OCI-M2 (cell line): ENCODE data around the gene FANCF.

ENCODE experiments used
- DNase-seq: peaks from one replicate; lab custom pipeline; 2025; ENCODE audit not compliant: unreplicated experiment; lab: John Stamatoyannopoulos, UW

The FANCF gene

DNA sequence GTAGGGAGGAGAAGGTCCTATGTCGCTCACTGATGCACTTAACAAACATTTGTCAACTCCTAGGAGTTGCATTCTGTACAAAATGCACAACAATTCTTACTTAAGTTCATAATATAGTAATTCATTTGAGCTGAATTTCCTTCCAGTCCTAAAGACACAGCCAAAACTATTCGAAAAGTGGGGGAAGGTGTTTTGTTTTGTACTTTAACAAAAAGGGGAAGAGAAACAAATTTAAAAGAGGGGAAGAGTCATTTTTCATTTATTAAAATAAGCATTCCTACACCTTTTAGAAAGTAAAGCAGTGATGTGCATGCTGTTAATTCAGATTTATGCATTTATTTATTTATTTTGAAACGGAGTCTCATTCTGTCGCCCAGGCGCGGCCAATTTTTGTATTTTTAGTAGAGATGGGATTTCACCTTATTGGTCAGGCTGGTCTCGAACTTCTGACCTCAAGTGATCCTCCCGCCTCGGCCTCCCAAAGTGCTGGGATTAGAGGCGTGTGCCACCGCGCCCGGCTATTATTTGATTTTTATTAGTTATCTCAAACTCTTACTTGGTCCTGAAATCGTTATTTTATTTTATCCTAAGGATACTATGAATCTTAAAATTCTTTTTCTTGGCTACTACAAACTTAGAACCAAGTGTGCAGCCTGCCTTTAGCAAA, 1.1 kb upstream of the FANCF start:
- DNase-seq = no peak

DNA sequence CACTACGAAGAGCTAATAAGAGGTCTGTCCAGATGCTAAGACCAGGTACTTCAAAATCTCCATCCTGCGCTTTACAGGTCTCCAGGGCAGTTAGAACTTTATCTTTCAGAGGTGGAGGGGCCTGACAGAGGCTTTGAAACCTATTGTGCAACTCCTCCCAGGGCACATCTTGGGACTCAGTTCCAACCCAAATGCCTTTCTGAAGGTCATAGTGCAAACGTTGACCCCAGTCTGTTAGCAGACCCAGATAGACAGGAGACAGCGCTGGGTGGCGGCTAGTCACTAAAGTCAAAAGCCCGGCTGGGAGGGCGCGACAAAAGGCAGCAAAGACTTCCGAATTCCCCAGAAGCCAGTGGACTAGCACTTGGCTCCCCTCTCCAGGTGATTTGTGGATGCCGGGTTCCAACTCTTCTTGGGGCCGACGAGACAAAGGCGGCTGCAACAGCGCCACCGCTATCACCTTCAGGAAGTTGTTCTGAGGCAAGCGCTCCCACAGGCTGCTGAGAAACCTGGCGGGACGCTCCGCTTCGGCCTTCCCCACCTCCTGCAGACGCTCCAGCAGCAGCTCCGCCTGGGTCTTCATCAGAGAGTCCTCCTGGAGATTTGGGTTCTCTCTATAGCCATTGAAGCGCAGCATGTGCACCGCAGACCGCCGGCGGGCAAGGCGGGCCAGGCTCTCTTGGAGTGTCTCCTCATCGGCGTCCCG, 728 bp downstream of the FANCF start:
- no peak for DNase-seq

DNA sequence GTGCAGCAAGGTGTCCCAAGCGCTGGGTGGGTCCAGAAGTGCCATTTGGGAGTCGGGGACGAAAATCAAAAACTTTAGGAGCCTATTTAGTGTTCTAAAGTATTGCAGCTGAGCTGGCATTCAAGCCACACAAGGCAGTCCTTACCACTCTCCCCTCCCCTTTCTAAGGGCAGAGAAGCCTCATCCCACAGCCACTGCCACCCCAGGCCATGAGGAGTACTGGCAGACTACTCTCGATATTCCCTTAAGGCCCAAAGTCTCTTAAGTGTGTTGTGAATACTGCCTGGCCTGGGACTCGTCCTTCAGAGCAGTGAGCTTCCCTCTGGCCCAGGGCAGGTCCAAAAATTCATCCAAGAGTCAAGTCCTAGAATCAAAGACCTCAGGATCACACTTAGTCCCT, 7.8 kb downstream of the FANCF start:
- DNase-seq = no peak

DNA sequence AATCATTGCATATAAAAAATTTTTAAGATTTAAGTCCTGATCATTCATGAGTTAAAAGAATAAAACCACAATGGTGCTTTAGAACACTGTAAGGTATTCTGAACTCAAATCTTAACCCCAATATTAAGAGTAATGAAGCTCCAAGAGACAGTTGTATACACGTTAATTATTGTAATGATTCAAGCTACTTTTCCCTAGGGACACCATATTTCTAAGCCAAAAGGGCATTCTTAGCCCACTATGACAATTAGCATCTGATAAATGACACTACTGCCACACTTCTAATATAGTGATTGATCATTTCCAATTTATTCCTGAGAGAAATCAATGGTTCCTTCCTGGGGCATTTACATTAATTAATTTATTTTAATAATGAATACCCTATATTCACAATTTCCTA, 21.7 kb downstream of the FANCF start:
- DNase-seq = no peak

DNA sequence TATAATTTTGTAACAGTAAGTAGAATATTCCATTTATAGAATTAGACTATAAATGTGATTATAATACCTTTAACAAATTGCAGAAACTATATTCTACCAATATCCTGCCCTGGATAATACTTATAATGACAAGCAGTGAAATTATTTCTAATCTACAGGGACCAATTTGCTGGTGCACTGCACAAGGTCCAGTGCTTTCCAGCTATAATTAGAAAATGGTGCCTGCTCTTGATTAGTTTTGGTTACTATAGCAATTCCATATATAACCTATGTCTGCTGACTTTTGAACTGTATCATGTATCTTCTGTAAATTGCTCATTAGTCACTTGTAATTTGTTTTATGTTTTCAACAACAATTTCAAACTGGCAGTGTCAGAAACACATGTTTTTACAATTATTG, 23.1 kb downstream of the FANCF start:
- DNase-seq = no peak

DNA sequence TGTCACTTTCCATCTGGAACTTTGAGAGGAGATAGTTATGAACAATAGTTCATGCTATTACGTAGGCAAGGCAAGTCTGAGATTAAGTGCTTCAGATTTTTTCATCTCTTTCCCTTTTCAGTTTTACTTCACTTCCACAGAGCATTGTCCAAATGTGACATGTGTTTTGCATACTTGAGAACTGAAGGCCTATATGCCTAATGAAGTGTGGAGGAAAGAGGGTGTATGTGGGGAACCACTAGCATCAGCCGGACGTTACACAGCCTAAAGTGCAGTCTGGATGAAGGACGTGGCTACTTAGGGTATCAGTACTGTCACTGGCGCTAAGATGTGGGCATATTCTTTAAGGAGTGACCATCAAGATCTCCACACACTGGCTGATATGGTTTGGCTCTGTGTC, 26.2 kb downstream of the FANCF start:
- DNase-seq = no peak

DNA sequence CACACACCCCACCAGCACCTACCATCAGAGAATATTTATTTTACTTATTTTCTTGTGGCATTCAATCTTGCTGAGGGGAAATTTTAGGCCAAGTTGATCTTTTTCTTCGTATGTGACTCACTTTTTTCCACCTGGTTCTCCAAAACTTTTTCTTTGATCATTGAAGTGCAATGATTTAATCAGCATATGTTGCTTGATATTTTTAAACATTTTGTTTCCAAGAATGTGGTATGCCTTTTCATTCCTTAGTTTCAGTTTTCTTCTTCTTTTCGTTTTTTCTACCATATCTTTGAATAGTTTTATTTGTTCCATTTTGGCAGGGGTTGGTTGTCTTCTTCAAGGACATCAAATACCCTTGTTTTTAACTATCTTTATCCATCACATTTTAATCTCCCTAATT, 28.6 kb downstream of the FANCF start:
- no peak for DNase-seq

DNA sequence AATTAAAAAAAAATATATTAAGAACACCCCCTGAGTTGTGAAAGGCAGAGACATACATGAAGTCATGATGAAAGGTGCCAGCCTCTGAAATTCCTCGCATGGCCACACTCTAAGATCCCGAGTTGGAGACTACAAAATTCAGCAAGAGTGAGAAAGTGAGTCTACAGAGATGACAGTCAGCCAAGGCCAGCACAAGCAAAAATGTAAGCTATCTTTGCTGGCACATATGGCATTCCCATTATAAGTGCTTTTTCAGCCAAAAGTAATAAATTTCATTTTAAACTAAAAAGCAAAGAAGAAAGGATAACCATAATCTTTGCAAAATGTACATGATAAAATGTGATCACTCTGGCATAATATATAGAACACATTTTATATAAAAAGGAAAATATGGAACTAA, 40.6 kb downstream of the FANCF start:
- no peak for DNase-seq

DNA sequence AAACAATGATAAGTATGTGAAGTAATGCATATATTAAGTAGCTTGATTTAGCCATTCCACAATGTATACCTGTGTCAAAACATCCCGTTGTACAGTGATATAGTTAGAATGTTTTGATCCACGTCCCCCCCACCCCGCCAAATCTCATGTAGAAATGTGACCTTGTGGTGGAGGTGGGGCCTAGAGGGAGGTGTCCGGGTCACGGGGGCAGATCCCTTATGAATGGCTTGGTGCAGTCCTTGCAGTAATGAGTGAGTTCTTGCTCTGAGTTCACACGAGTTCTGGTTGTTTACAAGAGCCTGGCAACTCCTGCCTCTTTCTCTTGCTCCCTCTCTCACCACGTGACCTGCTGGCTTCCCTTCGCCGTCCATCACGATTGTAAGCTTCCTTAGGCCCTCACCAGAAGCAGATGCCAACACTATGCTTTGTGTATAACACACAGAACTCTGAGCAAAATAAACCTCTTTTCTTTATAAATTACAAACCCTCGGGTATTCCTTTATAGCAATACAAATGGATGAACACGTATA, 41.6 kb downstream of the FANCF start:
- no peak for DNase-seq

DNA sequence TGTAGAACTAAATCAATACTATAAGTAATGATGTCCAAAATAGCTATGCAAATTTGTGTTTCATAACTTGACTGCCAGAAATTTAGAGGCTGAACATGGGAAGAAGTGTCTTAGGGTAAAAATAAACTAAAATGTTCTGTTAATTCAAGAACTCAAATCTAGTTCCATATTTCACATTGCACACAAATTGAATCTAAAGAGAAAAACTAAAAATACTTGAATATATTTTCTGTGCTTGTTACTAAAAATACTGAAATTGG, 43.5 kb downstream of the FANCF start:
- no peak for DNase-seq

DNA sequence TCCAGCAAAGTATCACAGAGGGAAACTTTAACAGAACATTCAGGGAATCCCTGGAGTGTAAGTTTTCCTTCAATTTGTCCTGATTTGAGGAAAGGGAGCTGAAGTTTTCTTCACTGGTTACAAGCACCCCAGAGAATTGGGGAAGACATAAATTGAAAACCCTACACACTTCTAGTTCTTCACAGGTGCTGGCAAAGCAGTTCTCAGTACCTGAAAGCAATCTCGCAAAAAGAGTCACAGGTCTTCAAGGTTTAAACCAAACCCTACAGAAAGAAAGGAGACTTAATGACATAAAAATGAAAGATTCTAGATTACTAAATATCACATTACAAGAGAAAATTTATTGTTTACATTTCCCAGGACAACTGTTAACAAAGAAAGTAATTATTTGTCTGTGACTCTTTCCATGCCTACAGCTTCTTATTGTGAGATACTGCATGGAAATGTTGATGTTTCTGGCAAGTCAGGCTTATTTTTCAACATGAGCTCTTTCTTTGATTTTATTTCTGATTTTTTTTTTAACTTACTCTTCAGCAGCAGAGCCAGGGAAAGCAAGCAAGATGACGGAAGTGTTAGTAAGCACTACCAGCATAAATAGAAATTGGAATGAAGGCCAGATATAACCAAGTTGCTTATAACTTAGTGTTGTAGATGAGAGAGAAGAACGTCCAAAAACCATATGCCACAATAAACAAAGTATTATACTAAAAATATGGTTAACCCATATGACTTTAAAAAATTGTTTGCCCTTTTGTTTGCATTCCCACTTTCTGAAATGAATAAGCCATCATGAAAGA, 44.1 kb downstream of the FANCF start:
- DNase-seq = no peak

DNA sequence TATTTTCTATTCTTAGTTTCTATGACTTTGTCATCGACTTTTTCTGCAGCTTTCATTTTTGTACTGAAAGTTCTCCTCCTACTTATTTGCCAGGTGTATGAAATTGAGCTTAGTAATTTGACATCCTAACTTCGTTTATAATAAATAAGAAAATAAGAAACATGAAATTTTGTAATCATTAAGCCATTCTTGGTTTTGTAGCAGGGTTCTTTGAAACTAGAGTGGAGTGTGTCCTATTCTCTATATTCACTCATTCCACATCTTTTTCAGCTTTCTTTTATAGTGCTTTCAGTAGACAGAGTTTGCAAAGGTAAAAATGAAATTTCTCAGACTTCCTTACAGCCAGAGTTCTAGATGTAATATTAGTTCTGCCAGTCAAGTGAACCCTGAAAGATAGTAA, 47.8 kb downstream of the FANCF start:
- no peak for DNase-seq
